Adipose tissue (tissue), 3 donors: Measurements from ENCODE around the gene KMT5C. TPM values are rescaled to one million over a fixed set of nuclear protein-coding genes. Genes with fewer than 3 reads are reported as not detected.

ENCODE experiments used
- H3K27ac ChIP-seq: one replicate; pipeline ENCODE4 v1.5.1; 2013; ENCODE audit warnings: low read depth, low read length
- WGBS, 3 donors: extraction: QIAGEN DNeasy Blood & Tissue Kit; methylation state at CpG; one replicate each; pipeline ENCODE4 v1.1.7; 2013; 5-methylcytosine and 5-hydroxymethylcytosine counted together
- polyA plus RNA-seq, 3 donors: library from polyadenylated mRNA; stranded (reverse); fragments of 200-250 nt; gene quantifications; one replicate each; pipeline ENCODE4 v1.2.3, GENCODE V29; 2013
- donor health status: healthy with polysubstance abuse.
- donor health status: Bipolar disorder and iron deficiency.
- donor health status: healthy.

The KMT5C gene
- polyA plus RNA-seq, 3 donors, result 5.2 to 6.6 (median 6.5) TPM

DNA sequence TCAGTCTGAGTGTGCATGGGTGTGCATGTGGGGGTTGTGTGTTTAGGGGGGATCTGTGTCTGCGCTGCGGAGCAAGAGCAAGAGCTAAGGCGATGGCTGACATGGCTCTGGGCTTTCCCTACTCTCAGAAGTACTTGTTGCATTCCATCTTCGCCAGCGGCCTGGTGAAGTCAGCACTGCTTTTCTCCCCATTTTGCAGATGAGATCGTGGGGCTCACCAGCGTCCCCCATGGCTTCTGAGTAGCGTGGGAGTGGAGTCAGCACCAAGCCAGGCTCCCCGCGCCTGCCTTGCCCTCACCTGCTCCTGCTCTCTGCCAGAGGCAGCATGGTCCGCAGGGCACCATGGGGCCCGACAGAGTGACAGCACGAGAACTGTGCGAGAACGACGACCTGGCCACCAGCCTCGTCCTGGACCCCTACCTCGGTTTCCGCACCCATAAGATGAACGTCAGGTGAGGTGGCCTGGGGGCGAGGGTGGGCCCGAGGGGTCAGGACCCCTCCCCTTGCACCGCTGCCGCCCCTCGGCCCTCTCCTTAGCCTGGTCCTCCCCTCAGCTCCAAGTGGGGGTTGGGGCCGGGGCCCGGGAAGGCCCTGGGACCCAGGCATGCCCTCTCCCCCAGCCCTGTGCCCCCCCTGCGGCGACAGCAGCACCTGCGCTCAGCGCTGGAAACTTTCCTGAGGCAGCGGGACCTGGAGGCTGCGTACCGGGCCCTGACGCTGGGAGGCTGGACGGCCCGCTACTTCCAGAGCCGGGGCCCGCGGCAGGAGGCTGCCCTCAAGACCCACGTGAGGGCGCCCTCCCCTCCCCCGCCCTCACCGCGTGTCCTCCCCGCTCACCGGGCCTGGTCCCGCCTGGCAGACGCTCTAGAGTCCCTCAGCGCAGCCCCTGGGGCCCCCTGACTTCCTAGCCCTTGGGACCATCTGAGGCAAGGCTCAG, 2.2 kb downstream of the KMT5C start:
- 82 to 88% (median 86%) methylated on average over 45 to 50 of the region's 50 CpGs for WGBS, 3 donors
- no peak overlapping the region for H3K27ac ChIP-seq

DNA sequence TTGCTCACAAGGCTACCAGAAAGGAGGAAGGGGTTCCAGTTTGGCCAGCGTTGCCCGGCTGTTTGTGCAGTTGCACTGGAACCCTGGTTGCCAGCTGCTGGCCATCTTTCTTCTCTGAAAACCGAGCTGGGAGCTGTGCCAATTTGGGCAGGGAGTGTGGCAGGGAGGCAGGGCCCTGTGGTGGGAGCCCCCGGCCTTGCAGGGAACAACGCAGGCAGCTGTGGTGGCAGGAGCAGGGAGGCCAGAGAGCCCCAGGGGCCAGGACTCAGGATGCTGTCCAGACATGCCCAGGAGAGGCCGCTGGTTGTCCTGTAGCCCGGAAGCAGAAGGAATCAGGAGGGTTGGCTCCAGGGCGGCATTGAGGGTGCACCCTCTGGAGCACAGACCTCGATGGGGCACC, 4.8 kb downstream of the KMT5C start:
- H3K27ac ChIP-seq, result no peak overlapping the region
- WGBS, 3 donors, result 67 to 88% (median 83%) methylated on average over 9 of the region's 9 CpGs

DNA sequence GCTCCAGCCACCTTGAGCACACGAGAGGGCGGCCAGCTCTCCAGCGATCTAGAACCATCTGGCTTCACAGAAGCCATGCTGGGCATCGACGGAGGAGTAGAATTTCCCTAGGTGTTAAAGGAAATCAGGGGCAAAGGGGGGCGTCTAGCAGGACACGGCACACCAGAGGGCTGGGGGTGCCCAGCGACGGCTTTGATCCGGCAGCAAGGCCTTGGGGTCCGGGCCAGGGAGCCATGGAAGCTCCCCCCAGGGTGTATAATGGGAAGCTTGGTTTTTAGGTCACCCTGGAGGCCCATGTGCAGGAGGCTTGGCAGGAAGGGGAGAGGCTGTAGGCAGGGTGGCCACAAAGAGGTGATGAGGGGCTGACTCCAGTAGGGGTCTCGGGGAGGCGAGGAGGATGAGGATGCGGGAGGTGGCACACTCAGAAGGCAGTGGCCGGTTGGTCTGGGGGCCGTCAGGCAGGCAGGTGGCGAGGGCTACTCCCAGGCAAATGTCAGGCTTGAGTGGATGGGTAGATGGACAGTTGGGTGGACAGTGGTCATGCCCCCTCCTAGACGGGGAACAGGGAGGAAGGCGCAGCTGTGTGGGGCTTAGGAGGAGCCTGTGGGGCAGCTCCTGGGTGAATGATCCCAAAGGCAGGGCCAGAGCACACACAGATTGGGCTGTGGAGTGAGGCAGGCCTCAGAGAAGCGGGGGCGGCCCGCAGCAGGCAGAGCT, 5.6 kb downstream of the KMT5C start:
- no peak overlapping the region for H3K27ac ChIP-seq

DNA sequence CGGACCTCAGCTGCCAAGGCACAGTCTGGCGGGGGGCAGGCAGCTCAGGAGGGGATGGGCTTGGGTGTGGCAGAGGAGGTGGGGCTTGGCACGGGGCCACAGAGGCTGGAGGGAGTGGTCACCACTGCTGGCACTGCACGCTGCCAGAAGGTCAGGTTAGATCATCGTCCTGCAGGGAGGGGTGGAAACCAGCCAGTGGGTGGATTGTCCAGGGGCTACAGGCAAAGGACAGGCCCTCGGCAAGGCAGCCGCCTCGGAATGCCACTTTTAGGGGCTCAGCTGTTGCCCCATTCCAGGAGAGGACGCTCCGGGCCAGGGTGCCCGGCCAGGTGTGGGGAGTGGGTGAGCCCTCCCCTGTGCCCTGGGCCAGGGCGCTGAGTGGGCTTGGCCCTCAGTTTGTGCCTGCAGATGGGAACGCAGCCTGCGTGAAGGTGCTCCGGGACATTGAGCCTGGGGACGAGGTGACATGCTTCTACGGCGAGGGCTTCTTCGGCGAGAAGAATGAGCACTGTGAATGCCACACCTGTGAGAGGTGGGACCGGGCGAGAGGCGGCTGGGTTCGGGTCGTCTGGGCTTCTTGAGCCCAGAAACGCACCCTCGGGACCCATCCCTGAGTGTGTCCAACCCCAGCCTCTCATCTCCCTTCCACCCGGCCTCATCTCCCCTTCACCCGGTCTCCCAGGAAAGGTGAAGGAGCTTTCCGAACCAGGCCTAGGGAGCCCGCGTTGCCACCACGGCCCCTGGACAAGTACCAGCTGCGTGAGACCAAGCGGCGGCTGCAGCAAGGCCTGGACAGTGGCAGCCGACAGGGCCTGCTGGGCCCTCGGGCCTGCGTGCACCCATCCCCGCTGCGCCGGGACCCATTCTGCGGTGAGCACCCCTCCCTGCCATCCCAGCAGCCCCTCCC, 6.4 kb downstream of the KMT5C start:
- WGBS, 3 donors, result 74 to 85% (median 75%) methylated on average over 39 to 43 of the region's 43 CpGs
- H3K27ac ChIP-seq, result no peak overlapping the region

More for the DNA sequence above, 5.6 kb downstream of the KMT5C start:
- WGBS, 3 donors, result 85 to 88% (median 87%) methylated on average over 22 of the region's 22 CpGs

DNA sequence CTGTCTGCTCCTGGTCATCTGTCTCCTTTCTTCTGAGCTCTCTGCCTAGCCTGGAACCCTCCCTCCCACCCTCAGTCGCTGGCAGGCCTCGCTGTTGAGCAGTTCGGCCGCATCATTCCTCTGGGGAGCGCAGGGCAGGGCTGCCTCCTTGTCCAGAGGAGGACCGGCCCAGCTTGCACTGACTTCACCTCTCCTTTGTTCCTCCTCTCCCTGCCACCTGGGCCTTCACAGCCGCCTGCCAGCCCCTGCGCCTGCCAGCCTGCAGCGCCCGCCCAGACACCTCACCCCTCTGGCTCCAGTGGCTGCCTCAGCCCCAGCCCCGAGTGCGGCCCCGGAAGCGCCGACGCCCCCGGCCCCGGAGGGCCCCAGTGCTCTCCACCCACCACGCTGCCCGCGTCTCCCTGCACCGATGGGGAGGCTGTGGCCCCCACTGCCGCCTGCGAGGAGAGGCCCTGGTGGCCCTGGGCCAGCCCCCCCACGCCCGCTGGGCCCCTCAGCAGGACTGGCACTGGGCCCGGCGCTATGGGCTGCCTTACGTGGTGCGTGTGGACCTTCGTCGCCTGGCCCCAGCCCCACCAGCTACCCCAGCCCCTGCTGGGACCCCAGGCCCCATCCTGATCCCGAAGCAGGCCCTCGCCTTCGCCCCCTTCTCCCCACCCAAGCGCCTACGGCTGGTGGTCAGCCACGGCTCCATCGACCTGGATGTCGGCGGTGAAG, 7.2 kb downstream of the KMT5C start:
- H3K27ac ChIP-seq, result no peak overlapping the region
- 73 to 89% (median 76%) methylated on average over 36 to 41 of the region's 41 CpGs for WGBS, 3 donors

DNA sequence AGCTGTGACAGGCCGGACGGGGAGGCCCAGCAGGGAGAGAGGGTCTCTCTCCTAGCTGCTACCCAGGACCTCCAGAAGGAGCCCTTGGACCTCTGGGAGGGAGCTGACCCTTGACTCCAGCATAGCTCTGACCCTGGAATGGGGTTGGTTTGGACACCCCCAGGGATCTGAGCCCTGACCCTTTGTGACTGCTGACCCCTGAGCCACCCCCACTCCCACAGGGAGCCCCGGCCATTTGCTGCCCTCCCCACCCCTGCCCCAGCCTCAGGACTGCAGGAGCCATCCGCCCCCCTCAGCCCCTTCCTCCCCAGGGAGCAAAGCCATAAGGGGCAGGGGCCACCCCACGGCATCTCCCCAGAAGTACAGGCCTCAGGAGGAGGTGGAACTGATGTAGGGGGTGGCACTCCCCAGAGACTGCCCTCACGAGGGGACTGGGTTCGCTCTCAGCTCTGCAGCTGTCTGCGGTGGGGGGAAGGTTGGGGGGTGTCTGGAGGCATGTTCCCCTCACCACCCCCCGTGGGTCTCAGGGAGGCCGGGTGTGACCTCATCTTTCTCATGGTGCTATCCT, 7.8 kb downstream of the KMT5C start:
- WGBS, 3 donors, result 81 to 85% (median 84%) methylated on average over 10 of the region's 10 CpGs
- no peak overlapping the region for H3K27ac ChIP-seq

DNA sequence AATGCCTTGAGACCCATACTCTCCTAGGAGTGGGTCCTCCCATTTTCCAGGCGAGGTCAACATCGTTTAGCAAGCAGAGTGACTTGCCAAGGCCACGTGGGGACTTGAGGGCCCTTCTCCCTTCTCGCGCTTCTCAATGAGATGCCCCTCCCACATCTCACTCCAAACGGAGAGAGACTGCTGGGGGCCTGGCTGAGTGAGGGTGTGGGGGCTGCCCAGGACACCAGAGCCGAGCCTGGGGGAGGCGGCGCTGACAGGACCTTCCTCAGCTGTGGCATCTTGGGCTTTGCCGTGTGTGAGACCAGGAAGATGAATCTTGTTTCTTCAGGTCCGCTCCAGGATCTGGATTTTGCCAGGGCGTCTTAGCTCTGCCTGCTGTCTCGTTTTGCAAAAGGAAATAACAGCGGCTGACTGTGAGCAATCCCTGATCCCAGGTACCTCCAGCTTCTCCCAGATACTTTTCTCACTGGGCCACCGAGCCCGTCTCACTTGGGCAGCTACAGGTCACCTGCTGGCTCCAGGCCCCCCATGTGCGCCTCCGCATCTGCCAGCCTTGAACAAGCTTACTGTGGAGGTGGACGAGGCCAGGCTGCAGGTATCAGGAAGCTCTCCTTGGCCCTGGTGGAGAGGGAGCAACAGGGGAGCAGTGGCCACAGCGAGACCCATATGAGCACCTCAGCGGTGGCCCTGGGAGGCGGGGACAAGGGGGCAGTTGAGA, 8.8 kb downstream of the KMT5C start:
- H3K27ac ChIP-seq, result no peak overlapping the region
- WGBS, 3 donors, result 74 to 77% (median 76%) methylated on average over 22 of the region's 22 CpGs

DNA sequence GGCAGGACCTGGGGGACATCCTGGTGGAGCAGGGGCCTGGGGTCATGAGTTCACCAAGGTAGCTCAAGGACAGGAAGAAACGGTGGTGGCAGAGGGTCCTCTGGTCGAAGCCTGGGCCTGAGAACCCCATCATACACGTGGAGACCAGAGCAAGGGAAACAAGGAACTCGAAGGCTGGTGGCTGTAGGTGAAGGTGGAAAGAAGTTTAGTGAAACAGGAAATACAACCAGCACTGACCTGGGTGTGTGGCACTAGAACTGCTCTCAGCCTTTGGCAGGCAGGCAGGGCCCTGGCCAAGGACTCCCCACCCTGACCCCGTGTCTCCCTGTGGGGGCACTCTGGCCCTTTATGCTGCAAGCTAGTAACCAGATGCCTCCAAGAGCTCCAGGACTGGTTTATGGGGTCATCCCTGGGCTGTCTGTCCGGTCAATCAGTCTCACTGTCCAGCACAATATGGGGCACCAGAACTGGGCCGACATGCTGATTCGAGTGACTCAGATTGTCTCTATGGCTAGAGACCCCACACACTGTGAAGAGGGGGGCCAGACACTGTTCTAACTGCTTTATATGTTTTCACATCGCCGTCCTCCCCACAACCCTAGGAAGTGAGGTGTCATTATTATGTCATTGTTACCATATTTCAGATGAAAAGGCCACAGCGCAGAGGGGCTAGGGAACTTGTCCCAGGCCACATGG, 11.1 kb downstream of the KMT5C start:
- WGBS, 3 donors, result 64 to 72% (median 67%) methylated on average over 11 of the region's 11 CpGs
- no peak overlapping the region for H3K27ac ChIP-seq

DNA sequence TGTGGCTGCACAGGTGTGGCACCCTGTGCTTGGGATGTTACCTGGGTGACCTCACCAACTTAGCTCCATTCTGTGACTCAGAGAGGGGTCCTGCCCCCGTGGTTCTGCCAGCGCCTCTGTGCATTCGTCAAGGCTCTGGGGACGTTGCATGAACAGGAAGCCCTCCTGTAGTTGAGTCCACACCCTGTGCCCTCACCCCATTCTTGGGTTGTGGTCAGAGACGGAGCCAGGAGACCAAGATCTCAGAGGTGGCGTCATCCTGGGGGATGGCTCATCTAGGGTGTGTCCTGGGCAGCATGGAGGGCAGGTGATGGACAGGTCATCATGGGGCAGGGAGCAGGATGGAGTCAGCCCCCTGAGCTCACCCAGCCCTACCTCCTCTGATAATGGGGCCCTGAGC, 12.4 kb downstream of the KMT5C start:
- 55 to 73% (median 60%) methylated on average over 6 of the region's 6 CpGs for WGBS, 3 donors
- H3K27ac ChIP-seq, result no peak overlapping the region

DNA sequence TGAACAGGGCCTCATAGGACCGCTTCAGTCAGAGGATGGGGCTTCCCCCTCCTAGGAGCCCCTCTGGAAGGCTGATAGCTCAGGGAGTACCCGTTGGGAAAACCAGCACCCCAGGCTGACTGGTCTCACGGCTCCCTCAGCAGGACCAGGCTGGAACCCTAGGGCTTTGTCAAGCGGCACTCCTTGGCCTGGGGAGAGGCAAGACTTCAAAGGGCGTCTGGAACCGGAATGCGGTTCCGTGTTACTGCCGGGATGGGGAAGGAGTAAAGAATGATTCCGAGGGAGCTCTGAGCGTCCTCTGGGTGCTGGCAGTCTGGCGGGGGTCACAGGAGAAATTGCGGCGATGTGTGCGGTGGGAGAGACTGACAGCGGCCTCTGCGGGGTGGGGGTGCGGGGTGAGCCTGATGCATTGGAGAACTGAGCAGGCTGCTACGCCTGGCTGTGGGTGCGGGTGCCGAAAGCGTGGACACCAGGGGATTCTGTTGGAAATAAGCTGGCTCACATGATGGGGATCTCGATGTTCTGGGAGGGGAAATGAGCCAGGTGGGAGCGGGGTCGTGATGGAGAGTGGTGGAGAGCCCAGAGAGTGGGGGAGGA, 13.0 kb downstream of the KMT5C start:
- no peak overlapping the region for H3K27ac ChIP-seq
- 48 to 66% (median 65%) methylated on average over 25 of the region's 25 CpGs for WGBS, 3 donors

DNA sequence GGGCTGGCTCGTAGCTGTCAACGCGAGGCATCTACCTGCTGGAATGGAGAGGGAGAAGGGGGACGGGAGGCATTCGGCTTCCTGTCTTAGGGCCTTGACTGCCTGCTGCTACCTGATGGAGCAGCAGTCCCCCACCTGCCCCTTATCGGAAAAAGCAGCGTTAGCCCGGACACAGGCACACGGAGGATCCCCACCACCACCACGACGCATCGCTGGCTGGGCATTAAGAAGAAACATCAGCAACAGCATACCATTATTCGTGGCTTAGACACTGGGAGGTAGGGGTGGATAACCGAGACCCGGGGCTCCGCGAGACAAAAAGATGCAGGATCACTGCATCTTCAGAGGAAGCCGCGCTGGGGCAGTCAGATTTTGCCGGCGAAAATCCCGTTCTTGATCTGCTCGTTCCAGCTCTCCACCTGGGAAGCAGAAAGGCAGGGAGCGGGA, 13.7 kb downstream of the KMT5C start:
- H3K27ac ChIP-seq, result no peak overlapping the region
- whole genome bisulfite sequencing, 3 donors, result 3 to 7% (median 3%) methylated on average over 23 to 24 of the region's 24 CpGs

DNA sequence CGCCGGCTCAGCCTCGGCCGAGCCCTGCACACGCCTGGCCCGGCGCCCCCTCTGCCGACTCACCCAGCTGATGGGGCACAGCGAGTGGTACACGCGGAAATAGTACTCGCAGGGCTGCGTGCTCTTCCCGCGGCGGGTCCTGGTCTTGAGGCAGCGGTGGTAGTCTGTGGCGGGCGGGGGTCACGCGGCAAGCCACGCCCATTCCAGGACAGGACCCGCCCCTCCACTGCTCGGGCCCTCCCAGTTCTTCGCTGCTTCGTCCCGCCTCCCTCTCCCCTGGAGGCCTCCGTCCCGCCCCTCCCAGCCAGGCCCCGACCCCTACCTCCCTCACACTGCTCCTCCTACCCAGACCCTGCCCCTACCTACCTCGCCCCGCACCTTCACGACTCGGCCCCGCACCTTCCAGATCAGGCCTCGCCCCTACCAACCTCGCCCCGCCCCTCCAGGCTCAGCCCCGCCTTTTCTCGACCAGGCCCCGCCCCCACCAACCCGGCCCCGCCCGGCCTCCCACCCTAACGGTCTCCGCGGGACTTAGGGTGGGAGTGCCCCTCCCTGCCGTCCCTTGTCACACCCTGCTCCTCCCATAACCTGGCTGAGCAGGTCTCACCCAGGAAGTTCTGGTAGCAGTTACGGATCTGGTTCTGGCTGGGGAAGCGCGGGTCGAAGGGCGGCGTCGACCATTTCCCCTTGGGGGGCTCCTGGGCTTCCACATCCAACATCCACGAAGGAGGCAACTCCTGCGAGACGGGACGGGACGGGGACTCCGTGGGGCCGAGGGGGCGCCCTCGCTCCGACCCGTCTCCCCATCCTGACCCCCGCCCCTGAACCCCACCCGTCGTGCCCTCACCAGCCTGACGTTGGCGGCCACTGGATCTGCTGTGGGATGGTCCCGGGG, 14.4 kb downstream of the KMT5C start:
- no peak overlapping the region for H3K27ac ChIP-seq
- 1 to 2% (median 1%) methylated on average over 58 to 72 of the region's 72 CpGs for WGBS, 3 donors

DNA sequence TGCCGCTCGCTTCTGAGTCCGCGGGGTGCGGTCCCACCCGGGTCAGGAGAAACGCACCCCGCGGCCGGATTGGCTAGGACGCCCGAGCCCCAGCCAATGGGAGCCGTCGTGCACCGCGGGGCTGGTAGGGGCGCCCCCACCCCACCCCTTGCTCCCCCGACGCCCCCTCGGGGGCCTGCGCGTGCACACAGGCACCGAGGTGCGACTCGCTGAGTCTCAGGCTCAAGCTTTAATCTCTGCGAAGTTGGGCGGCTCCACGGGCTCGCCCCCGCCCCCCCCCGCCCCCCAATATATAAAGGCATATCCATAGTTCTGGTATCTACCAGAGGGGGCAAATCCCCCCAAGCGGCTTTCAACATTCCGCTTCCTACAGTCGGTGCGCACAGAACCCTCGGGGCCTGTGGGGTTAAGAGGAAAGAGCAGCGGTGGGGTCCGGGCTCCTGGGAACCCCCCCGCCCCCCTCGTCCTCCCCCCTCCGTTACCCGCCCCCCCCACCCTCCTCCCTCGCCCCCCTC, 15.1 kb downstream of the KMT5C start, which contains the start of gene COX6B2:
Gene COX6B2, minus strand, starts transcription at position 22 of the 515 bp plus-strand sequence. CDS start 198 bp downstream, outside the sequence.
- 1 to 3% (median 1%) methylated on average over 36 to 41 of the region's 43 CpGs for WGBS, 3 donors
- H3K27ac ChIP-seq, result no peak within 1 kb of the TSS

DNA sequence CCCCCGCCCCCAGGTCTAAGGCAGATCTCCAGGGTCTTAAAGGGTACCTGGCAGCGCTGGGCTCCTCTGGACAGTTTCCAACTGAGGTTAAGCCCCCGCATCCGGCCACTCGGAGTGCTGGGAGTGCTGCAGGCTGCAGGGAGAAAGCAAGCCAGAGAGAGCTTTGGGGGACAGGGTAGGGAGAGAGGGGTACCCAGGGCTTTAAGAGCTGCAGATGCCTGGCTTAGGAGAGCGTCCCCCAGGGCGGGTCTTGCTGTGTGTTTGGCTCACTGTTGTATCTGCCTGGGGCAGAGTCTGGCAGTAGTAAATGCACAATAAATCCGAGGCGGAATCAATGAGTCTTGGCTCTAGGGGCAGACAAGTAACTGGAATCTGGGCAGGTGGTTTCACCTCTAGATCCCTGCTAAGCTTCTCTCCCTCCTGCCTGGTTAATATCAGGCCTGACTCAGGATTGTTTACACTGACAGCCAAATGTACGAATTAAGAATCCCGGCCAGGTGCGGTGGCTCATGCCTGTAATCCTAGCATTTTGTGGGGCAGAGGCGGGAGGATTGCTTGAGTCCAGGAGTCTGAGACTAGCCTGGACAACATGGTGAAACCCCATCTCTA, 15.6 kb downstream of the KMT5C start:
- 22 to 37% (median 31%) methylated on average over 12 of the region's 13 CpGs for WGBS, 3 donors

More for the DNA sequence above, 15.6 kb downstream of the KMT5C start:
- no peak overlapping the region for H3K27ac ChIP-seq
